ENCODE measurements around the gene ZXDC. TPM values are rescaled to one million over a fixed set of nuclear protein-coding genes. Genes with fewer than 3 reads are reported as not detected.

ZXDC gene
- total RNA-seq, 4 donors from 2014 or later = 16.0 to 34.5 (median 27.3) TPM

DNA sequence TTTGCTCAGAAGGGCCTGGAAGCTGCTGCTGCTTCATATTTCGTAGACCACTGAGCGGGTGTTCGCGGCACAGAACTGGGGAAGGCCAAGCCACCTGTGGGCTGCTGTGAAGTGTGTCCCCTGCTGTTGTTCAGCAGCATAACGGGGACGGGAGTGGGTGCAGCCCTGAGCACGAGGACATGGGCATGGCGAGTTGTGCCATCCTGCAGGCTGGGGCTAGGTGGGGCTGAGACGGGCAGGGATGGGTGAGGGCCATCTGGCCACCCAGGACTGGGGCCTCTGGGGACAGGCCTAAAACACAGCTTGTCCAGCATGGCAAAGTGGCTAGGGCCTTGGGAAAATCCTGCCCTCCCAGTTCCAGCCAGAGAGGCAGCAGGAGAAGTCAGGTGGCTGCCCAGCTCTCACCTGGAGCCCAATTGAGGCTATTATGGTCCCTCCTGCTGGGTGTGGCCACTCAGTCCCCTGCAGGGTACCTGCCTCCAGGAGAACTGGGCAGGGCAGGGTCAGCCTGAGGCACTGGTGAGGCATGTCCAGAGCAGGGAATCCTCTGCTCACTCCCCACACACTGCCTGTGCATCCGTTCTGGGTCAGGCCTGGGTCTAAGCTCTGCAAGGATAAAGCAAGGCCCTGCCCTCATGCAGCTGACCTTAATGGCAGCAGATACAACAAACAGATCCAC, 51.5 kb downstream of the ZXDC start:
- intact Hi-C loops (cut with DNase I) = no loop called here
- no peak for DNase-seq
- TF ChIP-seq, protein P1, sequence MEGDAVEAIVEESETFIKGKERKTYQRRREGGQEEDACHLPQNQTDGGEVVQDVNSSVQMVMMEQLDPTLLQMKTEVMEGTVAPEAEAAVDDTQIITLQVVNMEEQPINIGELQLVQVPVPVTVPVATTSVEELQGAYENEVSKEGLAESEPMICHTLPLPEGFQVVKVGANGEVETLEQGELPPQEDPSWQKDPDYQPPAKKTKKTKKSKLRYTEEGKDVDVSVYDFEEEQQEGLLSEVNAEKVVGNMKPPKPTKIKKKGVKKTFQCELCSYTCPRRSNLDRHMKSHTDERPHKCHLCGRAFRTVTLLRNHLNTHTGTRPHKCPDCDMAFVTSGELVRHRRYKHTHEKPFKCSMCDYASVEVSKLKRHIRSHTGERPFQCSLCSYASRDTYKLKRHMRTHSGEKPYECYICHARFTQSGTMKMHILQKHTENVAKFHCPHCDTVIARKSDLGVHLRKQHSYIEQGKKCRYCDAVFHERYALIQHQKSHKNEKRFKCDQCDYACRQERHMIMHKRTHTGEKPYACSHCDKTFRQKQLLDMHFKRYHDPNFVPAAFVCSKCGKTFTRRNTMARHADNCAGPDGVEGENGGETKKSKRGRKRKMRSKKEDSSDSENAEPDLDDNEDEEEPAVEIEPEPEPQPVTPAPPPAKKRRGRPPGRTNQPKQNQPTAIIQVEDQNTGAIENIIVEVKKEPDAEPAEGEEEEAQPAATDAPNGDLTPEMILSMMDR (IDR thresholded peaks at IDR 0.05) = no peak
- no peak for TF ChIP-seq POLR2A (IDR thresholded peaks at IDR 0.05)
- Histone ChIP-seq H3K4me3 (no peak overlapping the region), H3K36me3 (no peaks in the 10 kb centered on the region), H3K9me3 (peaks cover 0 to 13% (median 5%) of the 10 kb centered on the region in 3 donors), H3K27ac (no peak overlapping the region), H3K27me3 (peaks cover 0 to 9% (median 0%) of the 10 kb centered on the region in 4 donors), H3K4me1 (no peaks in the 10 kb centered on the region)
- 70 to 95% methylated on average over 2 to 9 of the region's 10 CpGs for WGBS, 2 donors

DNA sequence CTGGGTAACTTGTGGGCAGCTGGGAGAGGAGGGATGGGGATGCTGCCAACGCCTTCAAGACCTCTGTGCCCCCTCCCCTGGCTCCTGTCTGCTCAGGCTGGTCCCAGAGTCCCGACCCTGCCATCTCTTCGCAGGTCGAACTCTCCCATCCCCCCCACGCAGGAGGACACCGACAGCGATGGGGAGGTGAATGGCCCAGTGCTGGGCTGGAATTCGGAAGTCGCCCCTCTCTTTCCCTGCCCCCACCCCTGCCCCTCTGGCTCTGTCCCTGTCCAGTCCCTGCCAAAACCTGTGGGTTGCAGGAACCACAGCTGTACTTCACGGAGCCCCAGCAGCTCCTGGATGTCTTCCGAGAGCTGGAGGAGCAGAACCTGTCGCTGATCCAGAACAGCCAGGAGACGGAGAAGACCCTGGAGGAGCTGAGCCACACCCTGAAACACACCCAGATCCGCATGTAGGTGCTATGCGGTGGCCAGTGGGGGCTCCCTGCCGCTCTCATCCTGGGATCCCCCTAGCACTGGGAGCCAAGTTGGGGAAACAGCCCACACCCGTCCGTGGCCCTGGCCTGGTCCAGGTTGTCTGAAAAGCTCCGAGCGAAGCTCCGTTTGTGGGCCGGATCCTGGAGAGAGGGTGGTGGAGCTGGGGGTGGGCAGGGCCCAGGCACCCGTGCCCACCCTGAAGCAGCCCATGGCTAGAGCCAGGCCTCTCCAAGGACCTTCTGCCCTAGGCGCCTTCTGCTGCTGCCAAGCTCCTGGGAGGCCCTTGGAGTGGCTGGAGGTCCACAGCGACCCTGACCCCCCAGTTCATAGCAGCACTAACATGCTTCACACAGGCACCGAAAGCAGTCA, 52.3 kb downstream of the ZXDC start:
- no peak for DNase-seq
- WGBS, 2 donors = 69 to 86% methylated on average over 4 to 9 of the region's 26 CpGs
- H3K4me1 ChIP-seq = no peaks in the 10 kb centered on the region
- H3K9me3 ChIP-seq = peaks cover 0 to 13% (median 5%) of the 10 kb centered on the region in 3 donors
- peaks cover 0 to 17% (median 0%) of the 10 kb centered on the region in 4 donors for H3K27me3 ChIP-seq
- H3K27ac ChIP-seq = no peak overlapping the region
- TF ChIP-seq, protein P1 (IDR thresholded peaks at IDR 0.05) = no peak
- no peak for TF ChIP-seq POLR2A (IDR thresholded peaks at IDR 0.05)
- no peak overlapping the region for H3K4me3 ChIP-seq
- H3K36me3 ChIP-seq = no peaks in the 10 kb centered on the region
- intact Hi-C loops (cut with DNase I) = no loop called here

DNA sequence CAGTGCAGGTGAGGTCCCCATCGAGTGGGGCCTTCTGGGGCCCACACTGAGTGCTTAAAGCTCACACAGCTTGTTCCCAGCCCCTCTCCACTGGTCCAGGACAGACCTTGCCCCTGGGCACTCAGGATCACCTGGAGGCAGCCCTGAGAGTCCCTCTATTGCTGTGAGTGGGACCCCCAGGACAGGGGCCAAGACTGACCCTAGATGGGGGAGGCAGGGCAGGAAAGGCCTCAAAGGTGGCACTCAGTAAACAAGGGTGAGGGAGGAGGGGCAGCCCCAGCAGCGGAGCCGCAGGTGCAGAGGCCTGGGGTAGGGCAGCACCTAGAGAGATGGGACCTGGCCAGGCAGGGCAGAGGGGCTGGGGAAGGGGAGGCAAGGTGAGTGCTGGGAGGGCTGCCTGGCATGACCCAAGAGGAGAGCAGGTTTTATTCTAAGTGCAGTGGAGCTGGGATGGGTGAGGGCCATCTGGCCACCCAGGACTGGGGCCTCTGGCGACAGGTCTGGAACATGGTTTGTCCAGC, 53.1 kb downstream of the ZXDC start:
- 77 to 84% methylated on average over 2 to 3 of the region's 4 CpGs for WGBS, 2 donors
- DNase-seq = no peak
- Histone ChIP-seq H3K4me1 (no peaks in the 10 kb centered on the region), H3K9me3 (peaks cover 0 to 11% (median 5%) of the 10 kb centered on the region in 3 donors), H3K4me3 (no peak overlapping the region), H3K27ac (no peak overlapping the region), H3K36me3 (no peaks in the 10 kb centered on the region), H3K27me3 (peaks cover 0 to 25% (median 0%) of the 10 kb centered on the region in 4 donors)
- TF ChIP-seq, protein P1 (IDR thresholded peaks at IDR 0.05) = no peak
- TF ChIP-seq POLR2A (IDR thresholded peaks at IDR 0.05) = no peak
- intact Hi-C loops (cut with DNase I) = no loop called here

DNA sequence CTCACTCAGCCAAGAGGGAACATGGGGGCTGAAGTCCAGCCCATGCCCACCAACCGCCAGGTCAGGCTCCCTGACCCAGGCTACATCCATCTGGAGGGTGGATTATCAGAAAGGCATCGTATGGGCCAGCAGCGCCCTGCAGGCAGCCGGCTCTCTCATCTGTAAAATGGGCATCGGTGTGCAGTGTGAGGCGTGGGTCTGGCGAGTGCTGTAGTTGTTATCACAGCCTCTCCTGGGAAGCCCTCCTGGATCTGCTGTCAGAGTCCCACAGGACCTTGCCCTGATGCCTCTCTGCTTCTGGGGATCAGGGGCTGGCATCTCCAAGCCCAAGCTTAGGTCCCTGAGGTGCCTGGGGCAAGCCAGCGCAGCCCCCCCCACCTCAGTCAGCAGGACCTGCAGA, 53.6 kb downstream of the ZXDC start:
- Histone ChIP-seq H3K36me3 (no peaks in the 10 kb centered on the region), H3K27ac (no peak overlapping the region), H3K27me3 (peaks cover 0 to 29% (median 0%) of the 10 kb centered on the region in 4 donors), H3K4me3 (no peak overlapping the region), H3K4me1 (no peaks in the 10 kb centered on the region), H3K9me3 (peaks cover 0 to 9% (median 5%) of the 10 kb centered on the region in 3 donors)
- intact Hi-C loops (cut with DNase I) = no loop called here
- no peak for DNase-seq
- TF ChIP-seq POLR2A (IDR thresholded peaks at IDR 0.05) = no peak
- TF ChIP-seq, protein P1 (IDR thresholded peaks at IDR 0.05) = no peak
- whole genome bisulfite sequencing, 2 donors = 80% methylated on average over 1 of the region's 8 CpGs; no CpG with 5 or more reads in 1 of the 2 donors

Data from esophagus squamous epithelium (tissue), 5 donors.